Stimulated activated CD4-positive, alpha-beta T cell treated with anti-CD3 and anti-CD28 coated beads, Interleukin-1b, Interleukin-23, amount 100 ng/mL, for 4 hours (primary cell): ENCODE results near the gene CNOT6.

ENCODE experiments used
- DNase-seq, 2 donors: peaks; one replicate each; pipeline ENCODE4 v3.0.0-alpha.2; 2020; ENCODE audit warnings: low read depth in 2 of 2

CNOT6 gene

GRCh38 chr5:180599981-180600553 is 105.9 kb downstream of the CNOT6 start:
- DNase-seq, result no peak

GRCh38 chr5:180600554-180601041 is 106.4 kb downstream of the CNOT6 start:
- DNase-seq, result no peak

- DNase-seq, result no peak
These were observed 107.7 kb downstream of the CNOT6 start for GRCh38 chr5:180601591-180602480.

GRCh38 chr5:180602481-180603075 is 108.4 kb downstream of the CNOT6 start:
- DNase-seq, result no peak

- no peak for DNase-seq
These were observed 109.0 kb downstream of the CNOT6 start for GRCh38 chr5:180603076-180603594.

GRCh38 chr5:180604271-180604670 is 110.1 kb downstream of the CNOT6 start:
- no peak for DNase-seq

GRCh38 chr5:180605554-180606214 is 111.5 kb downstream of the CNOT6 start:
- peak; percentile 42 to 54 for DNase-seq

- no peak for DNase-seq
These were observed 112.1 kb downstream of the CNOT6 start for GRCh38 chr5:180606215-180606785.

GRCh38 chr5:180607861-180608571 is 113.8 kb downstream of the CNOT6 start:
- DNase-seq, result no peak

GRCh38 chr5:180608572-180609310 is 114.6 kb downstream of the CNOT6 start:
- DNase-seq, result no peak

- no peak for DNase-seq
These were observed 115.2 kb downstream of the CNOT6 start for GRCh38 chr5:180609386-180609785.

GRCh38 chr5:180609817-180610550 is 115.8 kb downstream of the CNOT6 start:
- no peak for DNase-seq

- DNase-seq, result no peak
These were observed 117.1 kb downstream of the CNOT6 start for GRCh38 chr5:180611140-180611850.

GRCh38 chr5:180612683-180613082 is 118.5 kb downstream of the CNOT6 start:
- DNase-seq, result no peak

GRCh38 chr5:180613188-180613813 is 119.1 kb downstream of the CNOT6 start:
- DNase-seq, result no peak

GRCh38 chr5:180613814-180614188 is 119.6 kb downstream of the CNOT6 start:
- DNase-seq, result no peak

- no peak for DNase-seq
These were observed 124.3 kb downstream of the CNOT6 start for GRCh38 chr5:180618487-180618828.

- DNase-seq, result peak in 1 of 2 donors; percentile 34
These were observed 124.8 kb downstream of the CNOT6 start for GRCh38 chr5:180618829-180619562.
